Measurements from ENCODE around the gene AP2A2.

- TF ChIP-seq POLR2AphosphoS5 (IDR thresholded peaks at IDR 0.05; ENCODE audit: low read depth, low read length): no peak
- TF ChIP-seq, protein P1, sequence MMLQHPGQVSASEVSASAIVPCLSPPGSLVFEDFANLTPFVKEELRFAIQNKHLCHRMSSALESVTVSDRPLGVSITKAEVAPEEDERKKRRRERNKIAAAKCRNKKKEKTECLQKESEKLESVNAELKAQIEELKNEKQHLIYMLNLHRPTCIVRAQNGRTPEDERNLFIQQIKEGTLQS (IDR thresholded peaks at IDR 0.05): no peak
- TF ChIP-seq REST (IDR thresholded peaks at IDR 0.05; ENCODE audit: low read depth): no peak
- TF ChIP-seq POLR2A (IDR thresholded peaks at IDR 0.05; ENCODE audit: borderline replicate concordance, extremely low read depth, insufficient read depth, insufficient read length): no peak
- TF ChIP-seq, protein P2, sequence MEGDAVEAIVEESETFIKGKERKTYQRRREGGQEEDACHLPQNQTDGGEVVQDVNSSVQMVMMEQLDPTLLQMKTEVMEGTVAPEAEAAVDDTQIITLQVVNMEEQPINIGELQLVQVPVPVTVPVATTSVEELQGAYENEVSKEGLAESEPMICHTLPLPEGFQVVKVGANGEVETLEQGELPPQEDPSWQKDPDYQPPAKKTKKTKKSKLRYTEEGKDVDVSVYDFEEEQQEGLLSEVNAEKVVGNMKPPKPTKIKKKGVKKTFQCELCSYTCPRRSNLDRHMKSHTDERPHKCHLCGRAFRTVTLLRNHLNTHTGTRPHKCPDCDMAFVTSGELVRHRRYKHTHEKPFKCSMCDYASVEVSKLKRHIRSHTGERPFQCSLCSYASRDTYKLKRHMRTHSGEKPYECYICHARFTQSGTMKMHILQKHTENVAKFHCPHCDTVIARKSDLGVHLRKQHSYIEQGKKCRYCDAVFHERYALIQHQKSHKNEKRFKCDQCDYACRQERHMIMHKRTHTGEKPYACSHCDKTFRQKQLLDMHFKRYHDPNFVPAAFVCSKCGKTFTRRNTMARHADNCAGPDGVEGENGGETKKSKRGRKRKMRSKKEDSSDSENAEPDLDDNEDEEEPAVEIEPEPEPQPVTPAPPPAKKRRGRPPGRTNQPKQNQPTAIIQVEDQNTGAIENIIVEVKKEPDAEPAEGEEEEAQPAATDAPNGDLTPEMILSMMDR (IDR thresholded peaks at IDR 0.05 in 2 of 3, conservative IDR thresholded peaks at IDR 0.05 in 1 of 3; ENCODE audit: borderline replicate concordance in 1 of 3, insufficient read depth in 1 of 3, low read depth in 2 of 3, low read length in 2 of 3): no peak
- no peak for TF ChIP-seq ZBTB33 (IDR thresholded peaks at IDR 0.05; ENCODE audit: extremely low read depth, insufficient replicate concordance, low read length)
- TF ChIP-seq, protein P3, sequence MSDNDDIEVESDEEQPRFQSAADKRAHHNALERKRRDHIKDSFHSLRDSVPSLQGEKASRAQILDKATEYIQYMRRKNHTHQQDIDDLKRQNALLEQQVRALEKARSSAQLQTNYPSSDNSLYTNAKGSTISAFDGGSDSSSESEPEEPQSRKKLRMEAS (IDR thresholded peaks at IDR 0.05): no peak
- no peak for TF ChIP-seq SIN3A (IDR thresholded peaks at IDR 0.05; ENCODE audit: low read depth)
- no peak for TF ChIP-seq EZH2phosphoT487 (IDR thresholded peaks at IDR 0.05; ENCODE audit: borderline replicate concordance)
- TF ChIP-seq SRF (IDR thresholded peaks at IDR 0.05; ENCODE audit: low read depth): no peak
- no peak for TF ChIP-seq EZH2 (IDR thresholded peaks at IDR 0.05)
- no peak for TF ChIP-seq ZNF274 (IDR thresholded peaks at IDR 0.05; ENCODE audit: low read depth, low read length)
These were observed 22.1 kb downstream of the AP2A2 start for GRCh38 chr11:947744-948143.
